CD14-positive monocyte (primary cell): Measurements from ENCODE around the gene PRR33. TPM values are rescaled to one million over a fixed set of nuclear protein-coding genes. Genes with fewer than 3 reads are reported as not detected.

Experiments used
- DNase-seq, 3 donors: peaks; one replicate each; pipeline ENCODE4 v3.0.0-alpha.2; 2011 to 2022
- H2AFZ ChIP-seq: 2 replicates; pipeline ENCODE4 v1.6.0; 2012; ENCODE audit warnings: mild to moderate bottlenecking, low read depth, low read length, inconsistent platforms; ENCODE audit not compliant: insufficient read depth, poor library complexity, severe bottlenecking
- H3K27ac ChIP-seq, 2 donors: 1 replicate in 1 of 2; 2 replicates in 1 of 2; pipeline ENCODE4 v1.5.1; 2012 to 2013; ENCODE audit warnings: low read length in 2 of 2, control low read depth in 1 of 2, inconsistent platforms in 1 of 2, low read depth in 1 of 2, mild to moderate bottlenecking in 1 of 2
- H3K27me3 ChIP-seq, 2 donors: one replicate each; pipeline versions ENCODE4 v1.6.0 to v1.6.1; 2011 to 2013; ENCODE audit warnings: low read length in 2 of 2; ENCODE audit not compliant: control insufficient read depth in 2 of 2, insufficient read depth in 2 of 2
- H3K36me3 ChIP-seq, 2 donors: replicated peaks in 1 of 2; 1 replicate in 1 of 2; 2 replicates in 1 of 2; pipeline versions ENCODE4 v1.5.1 to v1.6.1; 2012 to 2013; ENCODE audit warnings: low read length in 2 of 2, control low read depth in 1 of 2, inconsistent platforms in 1 of 2, mild to moderate bottlenecking in 1 of 2; ENCODE audit not compliant: insufficient read depth in 2 of 2, control insufficient read depth in 1 of 2
- H3K4me1 ChIP-seq, 2 donors: 1 replicate in 1 of 2; 2 replicates in 1 of 2; pipeline versions ENCODE4 v1.5.1 to v1.6.1; 2012 to 2013; ENCODE audit warnings: low read length in 2 of 2, control low read depth in 1 of 2, inconsistent platforms in 1 of 2, mild to moderate bottlenecking in 1 of 2, moderate library complexity in 1 of 2; ENCODE audit not compliant: insufficient read depth in 2 of 2, control insufficient read depth in 1 of 2
- H3K4me2 ChIP-seq: replicated peaks from 2 replicates; pipeline ENCODE3; 2012; ENCODE audit warnings: low read length, moderate library complexity, mild to moderate bottlenecking; ENCODE audit not compliant: poor library complexity, severe bottlenecking; ENCODE audit errors: extremely low read depth
- H3K4me3 ChIP-seq, 3 experiments: fragments of 200-600 bp in 1 of 3; sonication (generic) in 1 of 3; replicated peaks in 1 of 3; 1 replicate in 2 of 3; 2 replicates in 1 of 3; pipeline ENCODE4 v1.5.1; 2011 to 2013; ENCODE audit warnings: low read length in 3 of 3, mild to moderate bottlenecking in 3 of 3, control low read depth in 2 of 3, low read depth in 2 of 3, inconsistent platforms in 1 of 3, moderate library complexity in 1 of 3
- H3K79me2 ChIP-seq: 2 replicates; pipeline ENCODE4 v1.6.0; 2012; ENCODE audit warnings: mild to moderate bottlenecking, control low read depth, inconsistent platforms, low read length, moderate library complexity; ENCODE audit not compliant: insufficient read depth
- H3K9ac ChIP-seq: 2 replicates; pipeline ENCODE4 v1.6.0; 2017; ENCODE audit warnings: low read length, mild to moderate bottlenecking; ENCODE audit not compliant: insufficient read depth, poor library complexity, severe bottlenecking
- H3K9me3 ChIP-seq, 2 donors: replicated peaks in 1 of 2; 1 replicate in 1 of 2; 2 replicates in 1 of 2; pipeline versions ENCODE4 v1.5.1 to v1.6.1; 2012 to 2013; ENCODE audit warnings: low read length in 2 of 2, control low read depth in 1 of 2; ENCODE audit not compliant: control insufficient read depth in 1 of 2, insufficient read depth in 1 of 2
- H4K20me1 ChIP-seq: 2 replicates; pipeline ENCODE4 v1.6.0; 2012; ENCODE audit warnings: mild to moderate bottlenecking, low read length, control low read depth, moderate library complexity; ENCODE audit not compliant: insufficient read depth
- H3K27ac Mint-ChIP-seq, 7 donors: one replicate each; pipeline ENCODE4 v1.8.0; 2020; ENCODE audit warnings: mild to moderate bottlenecking in 7 of 7, mixed read lengths in 7 of 7, moderate library complexity in 6 of 7, inconsistent platforms in 2 of 7
- H3K27me3 Mint-ChIP-seq, 3 donors: one replicate each; pipeline ENCODE4 v1.8.0; 2021 to 2022; ENCODE audit warnings: low read depth in 3 of 3, mild to moderate bottlenecking in 3 of 3, mixed read lengths in 3 of 3, moderate library complexity in 3 of 3, inconsistent platforms in 1 of 3
- H3K36me3 Mint-ChIP-seq, 2 donors: one replicate each; pipeline ENCODE4 v1.8.0; 2020; ENCODE audit warnings: mixed read lengths in 2 of 2, inconsistent platforms in 1 of 2, mild to moderate bottlenecking in 1 of 2
- H3K4me1 Mint-ChIP-seq: one replicate; pipeline ENCODE4 v1.8.0; 2020; ENCODE audit warnings: mild to moderate bottlenecking, mixed read lengths
- H3K4me3 Mint-ChIP-seq, 2 donors: one replicate each; pipeline ENCODE4 v1.8.0; 2020; ENCODE audit warnings: mild to moderate bottlenecking in 2 of 2, mixed read lengths in 2 of 2, moderate library complexity in 1 of 2
- H3K9me3 Mint-ChIP-seq, 7 donors: one replicate each; pipeline ENCODE4 v1.8.0; 2020 to 2022; ENCODE audit warnings: mixed read lengths in 7 of 7, mild to moderate bottlenecking in 6 of 7, moderate library complexity in 6 of 7, inconsistent platforms in 2 of 7
- WGBS: methylation state at CpG from one replicate; pipeline ENCODE4 v1.1.5; 2013; ENCODE audit warnings: missing lambda C conversion rate; ENCODE audit not compliant: insufficient coverage; 5-methylcytosine and 5-hydroxymethylcytosine counted together
- intact Hi-C, 2 donors: fragments of 100-400 bp; cut with micrococcal nuclease; formaldehyde crosslinking; loops; one replicate each; pipeline versions ENCODE4 v1.15.0 to v1.15.1; 2023
- polyA plus RNA-seq, 3 donors: library from polyadenylated mRNA; depleted of rRNA in 1 of 3; unstranded in 2 of 3; stranded (reverse) in 1 of 3; fragments of 300-500 nt in 2 of 3; fragments of >200 nt in 1 of 3; fragmentation: Illumina TruSeq in 2 of 3; gene quantifications; 1 replicate in 2 of 3; 2 replicates in 1 of 3; pipeline ENCODE4 v1.2.3, GENCODE V29; 2012 to 2021
- TF ChIP-seq, protein P1 (sequence below): fragments of 200-600 bp; IDR thresholded peaks from one replicate; pipeline ENCODE4 v1.8.0; 2022; ENCODE audit warnings: antibody characterized with exemption, mild to moderate bottlenecking

Gene PRR33
- polyA plus RNA-seq, 3 donors = not detected

DNA sequence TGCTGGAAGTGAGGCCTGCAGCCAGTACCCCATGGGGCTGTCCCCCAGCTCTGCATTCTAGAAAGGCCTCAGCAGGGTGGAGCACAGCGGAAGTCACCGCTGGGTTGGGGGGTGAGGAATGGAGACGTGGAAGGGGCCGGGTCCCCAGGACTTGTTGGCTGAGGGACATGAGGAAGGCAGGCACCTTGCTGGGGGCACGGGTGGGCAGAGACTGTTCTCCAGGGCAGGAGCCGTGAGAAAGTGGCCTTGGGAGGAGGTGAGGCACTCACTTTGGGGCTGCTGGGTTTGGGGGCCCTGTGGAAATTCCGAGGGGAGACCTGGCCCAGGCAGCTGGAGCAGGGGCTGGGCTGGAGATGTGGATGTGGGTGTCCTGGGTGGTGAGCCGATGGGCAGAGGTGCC lies 47.9 kb downstream of the PRR33 start:
- H3K79me2 ChIP-seq = peaks cover 4% of the 10 kb centered on the region
- Mint-ChIP-seq H3K9me3 (no peaks in the 10 kb centered on the region), H3K4me1 (peaks cover 78% of the 10 kb centered on the region), H3K36me3 (peaks cover 16 to 19% of the 10 kb centered on the region in 2 donors), H3K27me3 (peaks cover 0 to 1% (median 0%) of the 10 kb centered on the region in 3 donors), H3K4me3 (peak overlapping the region; percentile 63 to 92), H3K27ac (peak overlapping the region; percentile 93 to 100 (median 99))
- H3K4me2 ChIP-seq = peak overlapping the region; percentile 57
- no peaks in the 10 kb centered on the region for H3K9me3 ChIP-seq
- DNase-seq = no peak
- no peaks in the 10 kb centered on the region for H4K20me1 ChIP-seq
- H2AFZ ChIP-seq = no peak overlapping the region
- H3K9ac ChIP-seq = peak overlapping the region; percentile 61
- 55% methylated on average over 8 of the region's 8 CpGs for WGBS
- H3K4me3 ChIP-seq = peak overlapping the region in 2 of 3 experiments; percentile 13 to 45
- H3K4me1 ChIP-seq = peaks cover 100% of the 10 kb centered on the region in 2 donors
- intact Hi-C loops = loop anchor here in 1 of 2 donors (1.0 to 5.0 kb wide), 3 partner anchors 10 to 74 kb away; partner anchors contain the start of genes LSP1 and TNNT3
- H3K27me3 ChIP-seq = no peaks in the 10 kb centered on the region
- TF ChIP-seq, protein P1, sequence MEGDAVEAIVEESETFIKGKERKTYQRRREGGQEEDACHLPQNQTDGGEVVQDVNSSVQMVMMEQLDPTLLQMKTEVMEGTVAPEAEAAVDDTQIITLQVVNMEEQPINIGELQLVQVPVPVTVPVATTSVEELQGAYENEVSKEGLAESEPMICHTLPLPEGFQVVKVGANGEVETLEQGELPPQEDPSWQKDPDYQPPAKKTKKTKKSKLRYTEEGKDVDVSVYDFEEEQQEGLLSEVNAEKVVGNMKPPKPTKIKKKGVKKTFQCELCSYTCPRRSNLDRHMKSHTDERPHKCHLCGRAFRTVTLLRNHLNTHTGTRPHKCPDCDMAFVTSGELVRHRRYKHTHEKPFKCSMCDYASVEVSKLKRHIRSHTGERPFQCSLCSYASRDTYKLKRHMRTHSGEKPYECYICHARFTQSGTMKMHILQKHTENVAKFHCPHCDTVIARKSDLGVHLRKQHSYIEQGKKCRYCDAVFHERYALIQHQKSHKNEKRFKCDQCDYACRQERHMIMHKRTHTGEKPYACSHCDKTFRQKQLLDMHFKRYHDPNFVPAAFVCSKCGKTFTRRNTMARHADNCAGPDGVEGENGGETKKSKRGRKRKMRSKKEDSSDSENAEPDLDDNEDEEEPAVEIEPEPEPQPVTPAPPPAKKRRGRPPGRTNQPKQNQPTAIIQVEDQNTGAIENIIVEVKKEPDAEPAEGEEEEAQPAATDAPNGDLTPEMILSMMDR = no peak
- peak overlapping the region; percentile 93 for H3K27ac ChIP-seq
- no peaks in the 10 kb centered on the region for H3K36me3 ChIP-seq

DNA sequence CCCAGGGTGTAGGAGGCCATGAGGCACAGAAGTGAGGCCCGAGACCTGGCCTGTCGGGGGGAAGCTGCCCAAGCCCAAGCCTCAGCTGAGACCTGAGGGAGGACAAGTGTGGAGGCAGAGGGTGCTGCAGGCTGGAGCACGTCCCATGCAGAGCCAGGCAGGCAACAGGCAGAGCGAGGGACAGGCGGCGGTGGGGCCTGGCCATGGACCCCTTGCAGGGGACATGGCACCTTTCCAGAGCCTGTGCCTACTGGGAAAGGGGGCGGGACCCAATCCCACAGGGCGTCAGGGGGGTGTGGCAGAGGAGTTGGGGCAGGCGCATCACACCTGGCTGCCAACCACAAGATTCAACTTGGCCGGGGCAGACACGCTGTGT lies 48.6 kb downstream of the PRR33 start:
- Histone ChIP-seq H3K4me2 (no peak overlapping the region), H3K4me1 (peaks cover 100% of the 10 kb centered on the region in 2 donors), H3K79me2 (peaks cover 4% of the 10 kb centered on the region), H3K27ac (no peak overlapping the region), H3K9me3 (no peaks in the 10 kb centered on the region), H3K9ac (no peak overlapping the region), H3K27me3 (no peaks in the 10 kb centered on the region), H4K20me1 (no peaks in the 10 kb centered on the region), H2AFZ (no peak overlapping the region), H3K4me3 (no peak overlapping the region), H3K36me3 (no peaks in the 10 kb centered on the region)
- TF ChIP-seq, protein P1 = no peak
- peak overlapping the region; percentile 18 to 100 (median 99) for H3K27ac Mint-ChIP-seq
- peaks cover 0 to 1% (median 0%) of the 10 kb centered on the region in 3 donors for H3K27me3 Mint-ChIP-seq
- intact Hi-C loops = loop anchor here in 1 of 2 donors (5.0 kb wide), 1 partner anchor 74 kb away; the partner anchor contains the start of gene TNNT3
- WGBS = 94% methylated on average over 5 of the region's 11 CpGs
- peaks cover 75% of the 10 kb centered on the region for H3K4me1 Mint-ChIP-seq
- peaks cover 16% of the 10 kb centered on the region in 2 donors for H3K36me3 Mint-ChIP-seq
- DNase-seq = no peak
- no peaks in the 10 kb centered on the region for H3K9me3 Mint-ChIP-seq
- peak overlapping the region in 1 of 2 donors; percentile 21 for H3K4me3 Mint-ChIP-seq
